HG03159 (cell line): ENCODE data around the gene C12orf54.
"Not testable (repeated sequence)": the region's sequence is repeated elsewhere in the genome, so short reads cannot be mapped to it uniquely, and the experiment has no call there.

Experiments used
- ATAC-seq: cut with Tn5 transposase; IDR thresholded peaks from one replicate; pipeline ENCODE4 v1.9.1; 2021; ENCODE audit warnings: mild to moderate bottlenecking, moderate library complexity; ENCODE audit not compliant: unreplicated experiment

C12orf54 gene

GRCh38 chr12:48508987-48509386 lies 26.7 kb downstream of the C12orf54 start:
- no peak for ATAC-seq

DNA sequence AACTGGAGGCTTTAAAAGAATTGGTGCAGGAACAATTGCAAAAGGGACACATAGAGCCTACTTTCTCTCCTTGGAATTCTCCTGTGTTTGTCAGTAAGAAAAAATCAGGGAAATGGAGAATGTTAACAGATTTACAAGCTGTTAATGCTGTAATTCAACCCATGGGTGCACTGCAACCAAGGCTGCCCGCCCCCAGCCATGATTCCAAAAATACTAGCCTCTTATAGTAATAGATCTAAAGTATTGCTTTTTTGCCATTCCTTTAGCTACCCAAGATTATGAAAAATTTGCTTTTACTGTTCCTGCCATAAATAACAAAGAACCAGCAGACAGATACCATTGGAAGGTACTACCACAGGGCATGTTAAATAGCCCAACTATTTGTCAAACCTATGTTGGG lies 27.8 kb downstream of the C12orf54 start:
- ATAC-seq = no peak

DNA sequence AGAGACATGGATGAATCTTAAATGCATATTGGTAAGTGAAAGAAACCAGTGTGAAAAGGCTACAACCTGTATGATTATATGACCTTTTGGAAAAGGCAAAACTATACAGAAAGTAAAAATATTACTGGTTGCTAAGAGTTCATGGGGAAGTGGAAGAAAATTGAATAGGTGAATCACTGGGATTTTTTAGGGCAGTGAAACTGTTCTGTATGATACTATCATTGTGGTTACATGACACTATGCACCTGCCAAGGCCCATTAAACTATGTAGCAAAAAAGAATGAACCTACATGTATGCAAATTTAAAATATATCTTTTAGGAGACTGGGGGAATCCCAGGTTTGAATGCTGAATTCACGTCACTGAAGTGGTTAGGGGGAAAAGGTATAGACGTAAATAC lies 30.6 kb downstream of the C12orf54 start:
- ATAC-seq = peak; percentile 90

GRCh38 chr12:48514728-48515127 lies 32.4 kb downstream of the C12orf54 start:
- ATAC-seq = no peak

GRCh38 chr12:48520381-48520780 lies 38.1 kb downstream of the C12orf54 start:
- ATAC-seq = not testable (repeated sequence)

DNA sequence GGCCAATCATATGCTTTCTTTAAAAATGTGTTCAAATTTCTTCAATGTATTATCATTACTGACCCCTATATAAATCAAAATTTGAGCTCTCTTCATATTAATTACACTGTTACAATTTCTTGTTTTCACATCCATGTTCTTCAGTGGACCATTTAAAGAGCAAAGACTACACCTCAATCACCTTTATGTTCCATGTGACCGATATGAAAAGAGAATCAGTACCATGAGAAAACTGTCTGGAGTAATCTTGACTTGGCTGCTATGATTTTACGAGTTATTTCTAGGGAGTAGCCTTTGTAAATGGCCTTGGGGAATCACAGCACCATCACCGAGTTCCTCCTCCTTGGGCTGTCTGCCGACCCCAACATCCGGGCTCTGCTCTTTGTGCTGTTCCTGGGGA lies 43.0 kb downstream of the C12orf54 start, which contains the start of gene OR8S1:
TSS of gene OR8S1 (plus strand) at position 301 of the 400 bp plus-strand sequence. CDS start at position 301, 0 bp downstream.
- ATAC-seq = no peak

DNA sequence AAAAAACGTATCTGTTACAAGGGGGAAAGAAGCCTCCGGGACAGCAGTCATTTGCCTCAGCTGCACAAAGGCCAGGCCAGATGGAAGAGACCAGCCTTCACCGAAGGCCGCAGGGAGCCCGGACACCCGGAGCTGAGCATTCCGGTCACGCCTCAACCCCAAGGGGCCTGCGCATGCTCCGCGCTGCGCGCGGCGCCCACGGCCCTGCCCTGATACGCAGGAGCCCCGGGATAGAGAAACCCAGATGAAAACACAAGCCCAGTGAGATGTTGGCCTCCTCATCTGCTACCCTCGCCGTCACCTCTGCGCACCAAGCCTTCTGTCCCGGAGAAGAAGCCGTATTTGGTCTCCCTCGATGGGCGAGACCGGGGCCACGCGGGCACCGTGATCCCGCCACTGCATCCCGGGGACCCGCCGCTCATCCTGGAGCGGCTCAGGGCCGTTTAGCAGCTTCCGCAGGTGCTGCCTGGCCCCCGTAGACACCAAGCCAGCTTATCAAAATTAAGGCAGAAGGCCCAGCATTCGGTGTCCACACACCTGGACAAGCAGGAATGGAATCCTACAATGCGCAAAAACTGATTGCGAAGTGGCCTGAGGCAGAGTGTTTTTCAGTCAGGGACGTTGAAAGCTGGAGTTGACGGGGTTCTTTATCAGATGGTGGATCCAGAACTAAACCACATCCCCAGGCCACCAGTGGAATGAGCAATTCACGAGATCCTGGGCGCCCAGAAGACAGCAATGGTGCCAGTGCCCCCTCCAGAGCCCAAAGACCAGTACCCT lies 45.8 kb downstream of the C12orf54 start:
- no peak for ATAC-seq

DNA sequence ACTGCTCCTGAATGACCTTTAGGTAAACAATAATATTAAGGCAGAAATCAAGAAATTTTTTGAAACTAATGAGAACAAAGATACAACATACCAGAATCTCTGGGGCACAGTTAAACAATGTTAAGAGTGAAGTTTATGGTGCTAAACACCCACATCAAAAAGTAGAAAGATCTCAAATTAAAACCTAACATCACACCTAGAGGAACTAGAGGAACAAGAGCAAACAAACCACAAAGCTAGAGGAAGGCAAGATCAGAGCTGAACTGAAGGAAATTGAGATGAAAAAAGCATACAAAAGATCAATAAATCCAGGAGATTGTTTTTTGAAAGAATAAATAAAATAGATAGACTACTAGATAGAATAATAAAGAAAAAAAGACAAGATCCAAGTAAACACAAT lies 50.3 kb downstream of the C12orf54 start:
- no peak for ATAC-seq

DNA sequence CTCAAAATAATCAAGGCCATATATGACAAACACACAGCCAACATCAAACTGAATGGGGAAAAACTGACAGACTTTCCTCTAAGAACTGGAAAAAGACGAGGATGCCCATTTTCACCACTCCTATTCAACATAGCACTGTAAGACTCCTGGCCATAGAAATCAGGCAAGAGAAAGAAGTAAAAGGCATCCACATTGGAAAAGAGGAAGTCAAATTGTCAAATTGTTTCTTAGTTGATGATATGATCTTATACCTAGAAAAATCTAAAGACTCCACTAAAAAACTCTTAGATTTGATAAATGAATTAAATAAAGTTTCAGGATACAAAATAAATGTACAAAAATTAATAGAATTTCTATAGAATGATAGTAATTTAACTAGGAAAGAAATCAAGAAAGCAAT lies 54.3 kb downstream of the C12orf54 start:
- no peak for ATAC-seq

DNA sequence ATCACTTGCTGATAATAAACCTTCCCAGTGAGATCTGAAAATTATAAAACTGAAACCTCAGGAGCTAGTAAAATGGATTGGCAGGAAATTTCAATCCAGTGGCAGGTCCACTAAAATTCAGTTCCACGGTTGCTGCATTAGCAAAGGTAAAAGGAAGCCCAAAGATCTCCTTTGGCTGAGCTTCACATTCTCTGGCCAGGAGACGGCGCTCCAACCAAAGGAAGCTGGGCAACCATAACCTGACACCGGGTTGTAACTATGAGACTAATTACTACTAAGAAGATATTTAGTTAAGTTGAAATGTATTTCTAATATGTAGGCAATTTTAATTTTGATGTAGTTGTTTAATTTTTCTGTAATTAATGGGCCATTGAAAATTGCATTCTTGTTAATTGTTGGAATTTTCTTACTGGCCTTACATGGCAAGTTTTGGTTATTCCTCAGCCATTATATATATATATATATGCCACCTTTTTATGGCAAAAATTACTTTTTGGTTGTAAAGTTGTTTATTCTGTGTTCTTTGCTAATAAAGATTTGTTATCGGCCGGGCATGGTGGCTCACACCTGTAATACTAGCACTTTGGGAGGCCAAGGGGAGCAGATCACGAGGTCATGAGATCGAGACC lies 60.1 kb downstream of the C12orf54 start:
- no peak for ATAC-seq

DNA sequence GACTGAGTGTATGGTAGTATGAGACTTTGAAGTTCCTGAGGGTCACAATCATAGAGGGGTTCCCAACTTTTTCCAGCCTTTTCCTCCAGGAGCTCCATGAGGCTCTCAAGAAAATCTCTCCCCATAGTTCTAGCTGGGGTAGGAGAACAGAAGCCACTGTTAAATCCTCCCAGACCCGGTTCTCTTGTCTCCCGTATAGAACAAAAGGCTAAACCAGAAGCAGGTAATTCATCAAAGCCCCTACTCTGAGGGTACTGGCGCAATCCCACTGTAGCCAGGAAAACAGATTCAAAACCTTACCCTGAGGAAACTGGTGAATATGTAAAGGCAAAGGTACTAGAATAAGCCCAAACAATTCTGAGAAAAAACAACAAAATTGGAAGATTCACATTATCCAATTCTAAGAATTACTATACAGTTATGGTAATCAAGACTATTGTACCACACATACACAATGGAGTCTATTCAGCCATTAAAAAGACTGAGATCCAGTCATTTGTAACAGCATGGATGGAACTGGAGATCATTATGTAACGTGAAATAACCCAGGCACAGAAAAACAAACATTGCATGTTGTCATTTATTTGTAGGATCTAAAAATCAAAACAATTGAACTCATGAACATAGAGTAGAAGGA lies 63.7 kb downstream of the C12orf54 start:
- ATAC-seq = no peak
